ENCODE results near the gene VSX1. TPM values are rescaled to one million over a fixed set of nuclear protein-coding genes. Genes with fewer than 3 reads are reported as not detected.
A peak's percentile ranks its signal among the peaks of the same experiment; 100 is the strongest.

The VSX1 gene
- total RNA-seq, 4 donors from 2014 or later = not detected

DNA sequence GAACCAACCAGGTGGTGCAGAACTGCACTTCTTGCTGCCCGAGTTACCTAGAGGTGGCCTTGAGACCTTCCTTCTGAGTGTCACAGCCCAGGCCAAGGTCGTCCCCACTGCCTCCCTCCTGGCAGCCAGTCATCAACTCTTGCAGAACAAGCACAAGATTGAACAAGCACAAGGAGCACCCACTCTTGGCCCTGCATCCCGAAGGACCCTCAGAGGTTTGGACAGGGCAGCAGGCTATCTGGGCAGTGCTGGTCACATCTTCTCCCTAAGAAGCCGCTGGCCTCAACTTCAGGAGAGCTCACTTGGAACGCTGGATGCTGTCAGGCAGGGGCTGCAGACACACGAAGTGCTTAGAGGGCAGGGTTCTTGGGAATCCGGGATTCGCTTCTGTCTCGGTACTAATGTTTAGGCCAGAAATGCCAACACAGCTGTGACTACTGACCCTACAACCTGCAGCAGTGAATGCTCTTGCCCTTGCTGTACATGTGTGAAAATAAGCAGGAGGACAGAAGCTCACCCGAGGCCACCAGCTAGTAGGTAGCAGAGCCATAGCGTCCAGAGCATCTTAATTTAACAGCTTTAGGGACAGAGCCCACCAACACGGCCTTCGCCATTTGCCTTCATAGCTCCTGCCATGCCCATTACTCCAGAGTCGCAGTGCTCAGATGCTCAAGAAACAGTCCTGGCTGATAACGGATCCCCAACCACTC is 20.0 kb downstream of the VSX1 start:
- TF ChIP-seq, protein P1, sequence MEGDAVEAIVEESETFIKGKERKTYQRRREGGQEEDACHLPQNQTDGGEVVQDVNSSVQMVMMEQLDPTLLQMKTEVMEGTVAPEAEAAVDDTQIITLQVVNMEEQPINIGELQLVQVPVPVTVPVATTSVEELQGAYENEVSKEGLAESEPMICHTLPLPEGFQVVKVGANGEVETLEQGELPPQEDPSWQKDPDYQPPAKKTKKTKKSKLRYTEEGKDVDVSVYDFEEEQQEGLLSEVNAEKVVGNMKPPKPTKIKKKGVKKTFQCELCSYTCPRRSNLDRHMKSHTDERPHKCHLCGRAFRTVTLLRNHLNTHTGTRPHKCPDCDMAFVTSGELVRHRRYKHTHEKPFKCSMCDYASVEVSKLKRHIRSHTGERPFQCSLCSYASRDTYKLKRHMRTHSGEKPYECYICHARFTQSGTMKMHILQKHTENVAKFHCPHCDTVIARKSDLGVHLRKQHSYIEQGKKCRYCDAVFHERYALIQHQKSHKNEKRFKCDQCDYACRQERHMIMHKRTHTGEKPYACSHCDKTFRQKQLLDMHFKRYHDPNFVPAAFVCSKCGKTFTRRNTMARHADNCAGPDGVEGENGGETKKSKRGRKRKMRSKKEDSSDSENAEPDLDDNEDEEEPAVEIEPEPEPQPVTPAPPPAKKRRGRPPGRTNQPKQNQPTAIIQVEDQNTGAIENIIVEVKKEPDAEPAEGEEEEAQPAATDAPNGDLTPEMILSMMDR (IDR thresholded peaks at IDR 0.05) = no peak
- ATAC-seq (ENCODE audit: low FRiP score) (no peak), DNase-seq (ENCODE audit: low spot score) (no peak)

DNA sequence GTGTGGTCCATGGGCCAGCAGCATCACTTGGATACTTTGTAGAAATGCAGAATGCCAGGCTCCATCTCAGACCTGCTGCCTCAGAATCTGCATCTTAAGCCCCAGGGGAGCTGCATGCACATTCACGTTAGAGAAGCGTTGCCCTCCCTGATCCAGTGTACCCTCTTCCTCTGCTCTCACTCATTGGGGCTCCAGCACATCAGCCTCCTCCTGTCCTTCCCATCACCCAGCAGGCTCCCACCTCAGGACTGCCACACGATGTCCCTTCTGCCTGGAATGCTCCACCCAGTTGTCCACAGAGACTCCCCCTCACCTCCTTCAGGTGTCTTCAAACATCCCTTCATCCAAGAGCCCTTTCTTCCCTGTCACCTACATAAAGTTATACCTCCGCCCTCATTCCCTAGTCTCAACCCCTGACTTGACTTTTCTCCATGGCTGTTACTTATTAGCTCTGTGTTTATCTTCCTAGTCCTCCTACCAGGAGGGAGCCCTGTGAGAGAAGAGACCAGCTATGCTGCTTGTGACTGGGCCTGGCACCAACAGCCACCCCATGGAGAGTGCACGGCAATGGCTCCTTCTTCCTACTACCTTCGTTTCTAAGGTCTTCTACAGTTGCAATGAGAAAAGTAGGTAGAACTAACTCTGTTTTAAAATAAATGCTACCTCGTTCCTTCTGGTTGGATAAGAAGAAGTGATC is 20.7 kb downstream of the VSX1 start:
- DNase-seq (ENCODE audit: low spot score) (no peak), ATAC-seq (ENCODE audit: low FRiP score) (no peak)
- TF ChIP-seq, protein P1 (IDR thresholded peaks at IDR 0.05) = no peak

DNA sequence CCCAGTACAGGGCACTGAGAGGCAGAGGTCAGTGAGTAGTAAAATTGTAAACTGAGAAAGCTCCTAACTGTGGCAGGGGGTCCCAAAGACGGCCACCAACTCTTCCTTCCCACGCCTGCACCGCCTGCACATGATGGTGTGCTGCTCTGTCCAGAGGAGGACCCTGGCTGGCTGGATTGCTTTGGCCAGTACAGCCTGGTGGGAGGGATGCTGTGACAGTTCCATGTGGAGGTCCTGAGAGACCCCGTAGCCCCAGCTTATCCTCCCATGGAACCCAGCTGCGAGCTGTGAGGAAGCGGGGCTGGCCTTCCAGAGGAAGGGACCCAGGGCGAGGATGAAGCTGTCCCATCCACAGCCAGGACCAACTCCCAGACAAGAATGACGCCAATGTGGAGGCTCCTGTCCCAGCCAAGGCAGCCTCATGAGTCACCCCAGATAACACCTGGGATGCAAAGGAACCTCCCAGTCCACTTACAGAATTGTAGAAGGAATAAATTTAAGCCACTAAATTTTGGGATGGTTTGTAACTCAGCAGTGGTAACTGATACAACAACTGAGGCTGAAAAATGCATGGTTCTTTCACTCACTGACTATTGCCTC is 22.0 kb downstream of the VSX1 start:
- TF ChIP-seq, protein P1 (IDR thresholded peaks at IDR 0.05) = no peak
- DNase-seq (ENCODE audit: low spot score) = no peak
- no peak for ATAC-seq (ENCODE audit: low FRiP score)

DNA sequence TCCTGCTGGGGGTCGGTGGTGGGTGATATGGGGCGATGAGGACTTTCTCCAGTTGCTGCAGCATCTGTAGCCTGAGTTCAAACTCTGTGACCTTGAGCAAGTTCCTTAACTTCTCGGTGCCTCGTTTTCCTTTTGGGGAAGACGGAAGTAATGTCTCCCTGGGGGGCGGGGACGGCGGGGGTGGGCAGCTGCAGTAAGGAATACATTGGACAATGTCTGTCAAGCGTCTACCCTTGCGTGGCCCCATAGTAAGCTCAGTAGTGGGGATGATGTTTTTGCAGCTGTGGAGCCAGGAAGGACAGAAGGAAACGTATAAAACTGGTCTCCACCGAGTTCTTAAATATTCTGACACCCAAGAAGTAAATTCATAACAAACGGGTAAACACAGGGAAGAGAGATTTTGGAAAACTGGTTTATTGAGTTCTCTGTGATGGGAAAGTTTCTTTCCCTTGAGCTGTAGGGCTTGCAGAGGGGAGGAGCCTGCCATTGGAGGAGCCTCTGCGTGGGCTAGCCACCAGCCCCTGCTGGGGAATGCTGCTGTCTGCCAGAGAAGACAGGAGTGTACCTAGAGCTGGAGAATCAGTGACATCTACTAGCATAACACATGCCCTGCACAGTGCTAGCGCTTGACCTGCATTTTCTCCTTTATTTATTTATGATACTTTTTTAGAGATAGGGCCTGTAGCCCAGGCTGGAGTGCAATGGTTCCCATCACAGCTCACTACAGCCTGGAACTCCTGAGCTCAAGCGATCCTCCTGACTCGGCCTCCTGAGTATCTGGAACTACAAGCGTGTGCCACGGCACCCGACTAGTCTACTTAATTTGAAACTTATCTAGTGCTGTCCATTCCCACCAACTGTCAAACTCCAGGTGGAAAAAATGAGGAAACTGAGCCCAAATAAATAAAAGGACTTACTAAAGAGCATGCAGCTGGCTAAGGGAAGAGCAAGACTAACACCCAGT is 22.8 kb downstream of the VSX1 start:
- DNase-seq (ENCODE audit: low spot score) (no peak), ATAC-seq (ENCODE audit: low FRiP score) (no peak)
- TF ChIP-seq, protein P1 (IDR thresholded peaks at IDR 0.05) = no peak

DNA sequence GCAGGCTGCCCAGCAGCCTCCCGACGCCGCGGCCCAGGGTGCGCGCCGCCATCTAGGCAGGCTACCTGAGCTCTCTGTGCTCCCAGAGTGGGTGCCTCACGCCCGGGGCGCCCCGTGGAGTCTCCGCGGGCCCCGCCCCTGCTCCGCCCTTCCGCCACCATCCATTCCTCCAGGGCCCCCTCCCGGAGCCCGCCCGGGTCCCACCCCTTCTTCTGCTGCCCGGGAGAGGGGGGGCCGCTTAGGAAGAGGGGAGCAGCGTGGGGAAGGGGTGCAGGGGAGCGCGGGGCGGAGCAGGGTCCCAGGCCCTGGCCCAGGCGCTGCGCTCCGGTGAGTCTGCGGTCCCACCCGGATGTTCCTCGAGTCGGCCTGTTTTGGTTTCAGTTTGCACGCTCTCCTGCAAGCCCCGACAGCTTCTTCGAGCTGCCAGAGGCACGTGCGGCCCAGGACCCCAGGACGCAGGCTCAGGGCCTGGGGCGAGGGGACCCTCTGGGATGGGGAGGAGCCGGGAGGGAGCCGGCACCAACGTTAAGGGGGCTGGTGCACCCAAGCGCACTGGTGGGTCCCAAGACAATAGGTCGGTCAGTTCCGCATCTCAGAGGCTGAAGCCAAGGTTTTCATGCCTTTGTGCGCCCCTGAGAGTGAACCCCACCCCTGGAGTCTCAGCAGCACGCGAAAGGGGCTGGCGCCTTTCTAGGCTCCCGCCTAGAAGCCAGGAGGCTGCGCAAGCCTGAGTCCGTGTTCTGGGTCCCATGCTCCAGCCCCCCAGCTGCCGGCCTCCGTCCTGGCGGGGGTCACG is 23.7 kb downstream of the VSX1 start, which contains the start of gene ACSS1:
TSS of gene ACSS1 (minus strand) at position 89 of the 796 bp plus-strand sequence. CDS start at position 52, 37 bp downstream.
- no peak for DNase-seq (ENCODE audit: low spot score)
- ATAC-seq (ENCODE audit: low FRiP score) = peak; percentile 39
- TF ChIP-seq, protein P1 (IDR thresholded peaks at IDR 0.05) = no peak
